Natural killer cell (primary cell): ENCODE results near the gene TRAT1. TPM values are rescaled to one million over a fixed set of nuclear protein-coding genes. Genes with fewer than 3 reads are reported as not detected.

Experiments
- ATAC-seq, 3 donors: fragments of 150-1000 bp in 2 of 3; fragments of 200-7000 bp in 1 of 3; cut with Tn5 transposase; 1 replicate in 1 of 3; 2 replicates in 2 of 3; pipeline ENCODE4 v1.10.0; 2021; ENCODE audit warnings: mild to moderate bottlenecking in 2 of 3, moderate library complexity in 2 of 3
- DNase-seq, 2 donors: peaks; one replicate each; pipeline versions ENCODE4 v3.0.0 to v3.0.0-alpha.2; 2013 to 2021; ENCODE audit warnings: mixed read lengths in 1 of 2
- H3K27ac ChIP-seq: one replicate; pipeline ENCODE4 v1.5.1; 2013; ENCODE audit warnings: mild to moderate bottlenecking, low read length
- H3K27me3 ChIP-seq: one replicate; pipeline ENCODE4 v1.6.1; 2013; ENCODE audit warnings: low read length; ENCODE audit not compliant: control insufficient read depth, insufficient read depth
- H3K36me3 ChIP-seq: one replicate; pipeline ENCODE4 v1.6.1; 2013; ENCODE audit warnings: low read length; ENCODE audit not compliant: control insufficient read depth, insufficient read depth
- H3K4me1 ChIP-seq: one replicate; pipeline ENCODE4 v1.6.1; 2013; ENCODE audit warnings: low read length; ENCODE audit not compliant: control insufficient read depth, insufficient read depth
- H3K4me3 ChIP-seq: one replicate; pipeline ENCODE4 v1.5.1; 2013; ENCODE audit warnings: low read length
- H3K9me3 ChIP-seq: one replicate; pipeline ENCODE4 v1.6.1; 2013; ENCODE audit warnings: low read length; ENCODE audit not compliant: control insufficient read depth, insufficient read depth
- H3K27ac Mint-ChIP-seq, 2 donors: one replicate each; pipeline ENCODE4 v1.8.0; 2022; ENCODE audit warnings: mild to moderate bottlenecking in 2 of 2, mixed read lengths in 2 of 2, moderate library complexity in 1 of 2
- H3K27me3 Mint-ChIP-seq, 2 donors: one replicate each; pipeline ENCODE4 v1.8.0; 2022; ENCODE audit warnings: low read depth in 2 of 2, mixed read lengths in 2 of 2
- H3K36me3 Mint-ChIP-seq: one replicate; pipeline ENCODE4 v1.8.0; 2022; ENCODE audit warnings: mixed read lengths
- H3K4me1 Mint-ChIP-seq, 2 donors: one replicate each; pipeline ENCODE4 v1.8.0; 2022; ENCODE audit warnings: mixed read lengths in 2 of 2
- H3K4me3 Mint-ChIP-seq: one replicate; pipeline ENCODE4 v1.8.0; 2022; ENCODE audit warnings: mild to moderate bottlenecking, moderate library complexity, mixed read lengths
- H3K9me3 Mint-ChIP-seq, 2 donors: one replicate each; pipeline ENCODE4 v1.8.0; 2022; ENCODE audit warnings: mixed read lengths in 2 of 2
- WGBS: methylation state at CpG from one replicate; pipeline ENCODE4 v1.1.7; 2013; ENCODE audit warnings: missing lambda C conversion rate; ENCODE audit not compliant: insufficient coverage; 5-methylcytosine and 5-hydroxymethylcytosine counted together
- intact Hi-C: fragments of 100-400 bp; cut with micrococcal nuclease; formaldehyde crosslinking; loops from one replicate; pipeline ENCODE4 v1.14.2; 2022
- total RNA-seq, 4 donors: library from RNA; stranded (reverse); fragments of 120-200 nt in 1 of 4; gene quantifications; one replicate each; pipeline versions ENCODE4 v1.2.3 to v1.2.4, GENCODE V29; 2013 to 2022
- TF ChIP-seq, protein P1 (sequence below): fragments of 200-600 bp; IDR thresholded peaks from one replicate; pipeline ENCODE4 v1.8.0; 2022; ENCODE audit warnings: antibody characterized with exemption

TRAT1 gene
- total RNA-seq, 3 donors from 2014 or later (not counting 1 experiment from before 2014, with no cell fraction given), result 1.6 to 9.1 (median 2.4) TPM

GRCh38 chr3:108826309-108827187 is 4.0 kb downstream of the TRAT1 start:
- no peaks in the 10 kb centered on the region for H3K9me3 ChIP-seq
- no peaks in the 10 kb centered on the region for H3K36me3 ChIP-seq
- H3K27ac ChIP-seq, result no peak overlapping the region
- H3K27me3 Mint-ChIP-seq, result no peaks in the 10 kb centered on the region
- intact Hi-C loops, result no loop called here
- H3K4me1 ChIP-seq, result no peaks in the 10 kb centered on the region
- ATAC-seq, result no peak
- no peaks in the 10 kb centered on the region for H3K27me3 ChIP-seq
- TF ChIP-seq, protein P1, sequence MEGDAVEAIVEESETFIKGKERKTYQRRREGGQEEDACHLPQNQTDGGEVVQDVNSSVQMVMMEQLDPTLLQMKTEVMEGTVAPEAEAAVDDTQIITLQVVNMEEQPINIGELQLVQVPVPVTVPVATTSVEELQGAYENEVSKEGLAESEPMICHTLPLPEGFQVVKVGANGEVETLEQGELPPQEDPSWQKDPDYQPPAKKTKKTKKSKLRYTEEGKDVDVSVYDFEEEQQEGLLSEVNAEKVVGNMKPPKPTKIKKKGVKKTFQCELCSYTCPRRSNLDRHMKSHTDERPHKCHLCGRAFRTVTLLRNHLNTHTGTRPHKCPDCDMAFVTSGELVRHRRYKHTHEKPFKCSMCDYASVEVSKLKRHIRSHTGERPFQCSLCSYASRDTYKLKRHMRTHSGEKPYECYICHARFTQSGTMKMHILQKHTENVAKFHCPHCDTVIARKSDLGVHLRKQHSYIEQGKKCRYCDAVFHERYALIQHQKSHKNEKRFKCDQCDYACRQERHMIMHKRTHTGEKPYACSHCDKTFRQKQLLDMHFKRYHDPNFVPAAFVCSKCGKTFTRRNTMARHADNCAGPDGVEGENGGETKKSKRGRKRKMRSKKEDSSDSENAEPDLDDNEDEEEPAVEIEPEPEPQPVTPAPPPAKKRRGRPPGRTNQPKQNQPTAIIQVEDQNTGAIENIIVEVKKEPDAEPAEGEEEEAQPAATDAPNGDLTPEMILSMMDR, result no peak
- no peak for DNase-seq
- H3K9me3 Mint-ChIP-seq, result no peaks in the 10 kb centered on the region
- H3K36me3 Mint-ChIP-seq, result no peaks in the 10 kb centered on the region
- no peak overlapping the region for H3K27ac Mint-ChIP-seq
- H3K4me1 Mint-ChIP-seq, result peaks cover 7 to 8% of the 10 kb centered on the region in 2 donors
- H3K4me3 ChIP-seq, result no peak overlapping the region
- H3K4me3 Mint-ChIP-seq, result no peak overlapping the region
- WGBS, result 88% methylated on average over 3 of the region's 6 CpGs

- Mint-ChIP-seq H3K4me3 (no peak overlapping the region), H3K27me3 (no peaks in the 10 kb centered on the region), H3K9me3 (no peaks in the 10 kb centered on the region), H3K36me3 (no peaks in the 10 kb centered on the region), H3K4me1 (peaks cover 5 to 12% of the 10 kb centered on the region in 2 donors), H3K27ac (no peak overlapping the region)
- WGBS, result 62% methylated on average over 3 of the region's 3 CpGs
- no peak overlapping the region for H3K4me3 ChIP-seq
- H3K4me1 ChIP-seq, result no peaks in the 10 kb centered on the region
- H3K36me3 ChIP-seq, result no peaks in the 10 kb centered on the region
- H3K27ac ChIP-seq, result no peak overlapping the region
- intact Hi-C loops, result no loop called here
- H3K27me3 ChIP-seq, result peaks cover 2% of the 10 kb centered on the region
- no peaks in the 10 kb centered on the region for H3K9me3 ChIP-seq
- TF ChIP-seq, protein P1, result no peak
- DNase-seq, result no peak
- ATAC-seq, result no peak
Measured at GRCh38 chr3:108830381-108830780, 7.8 kb downstream of the TRAT1 start.

- Histone ChIP-seq H3K27ac (no peak overlapping the region), H3K27me3 (peaks cover 2% of the 10 kb centered on the region), H3K9me3 (no peaks in the 10 kb centered on the region), H3K4me1 (no peaks in the 10 kb centered on the region), H3K36me3 (no peaks in the 10 kb centered on the region), H3K4me3 (no peak overlapping the region)
- peaks cover 0 to 2% of the 10 kb centered on the region in 2 donors for H3K27me3 Mint-ChIP-seq
- intact Hi-C loops, result no loop called here
- TF ChIP-seq, protein P1, result no peak
- H3K9me3 Mint-ChIP-seq, result no peaks in the 10 kb centered on the region
- H3K27ac Mint-ChIP-seq, result no peak overlapping the region
- no peak overlapping the region for H3K4me3 Mint-ChIP-seq
- no peak for ATAC-seq
- peaks cover 5 to 13% of the 10 kb centered on the region in 2 donors for H3K4me1 Mint-ChIP-seq
- 88% methylated on average over 3 of the region's 4 CpGs for WGBS
- H3K36me3 Mint-ChIP-seq, result no peaks in the 10 kb centered on the region
- no peak for DNase-seq
Measured at GRCh38 chr3:108830991-108831614, 8.5 kb downstream of the TRAT1 start.
